Measurements from ENCODE around the gene STXBP2. TPM values are rescaled to one million over a fixed set of nuclear protein-coding genes. Genes with fewer than 3 reads are reported as not detected.
A peak's percentile ranks its signal among the peaks of the same experiment; 100 is the strongest.

STXBP2 gene
- total RNA-seq, 1 experiment from 2014 or later, result 141 TPM

- intact Hi-C loops (cut with micrococcal nuclease), result no loop called here
- Histone ChIP-seq H3K4me1 (ENCODE audit: control insufficient read depth in 1 of 2, insufficient read depth in 2 of 2, low read length in 2 of 2) (peaks cover 9 to 18% of the 10 kb centered on the region in 2 experiments; a peak in 3 of 4 replicates), H3K27me3 (ENCODE audit: insufficient read depth, low read length) (no peaks in the 10 kb centered on the region), H4K20me1 (ENCODE audit: insufficient read depth) (no peaks in the 10 kb centered on the region), H3K27ac (ENCODE audit: low read depth, low read length) (no peak overlapping the region), H3K9me3 (ENCODE audit: control insufficient read depth in 1 of 2, insufficient read depth in 1 of 2, low read depth in 1 of 2, low read length in 2 of 2) (peaks cover 0 to 4% of the 10 kb centered on the region in 2 experiments; a peak in 1 of 4 replicates), H3K4me2 (ENCODE audit: low read length) (no peak overlapping the region), H3K36me3 (ENCODE audit: control insufficient read depth in 1 of 2, insufficient read depth in 2 of 2, low read length in 2 of 2) (no peaks in the 10 kb centered on the region), H3K9ac (ENCODE audit: low read length) (no peak overlapping the region), H3K79me2 (ENCODE audit: insufficient read depth, low read length) (peaks cover 32% of the 10 kb centered on the region), H2AFZ (ENCODE audit: low read depth, low read length, poor library complexity, severe bottlenecking) (no peak overlapping the region), H3K4me3 (replicated peaks in 1 of 2; ENCODE audit: low read depth in 1 of 2, low read length in 2 of 2) (no peak overlapping the region), H3K9me2 (ENCODE audit: insufficient read depth) (no peaks in the 10 kb centered on the region)
- ATAC-seq, result no peak
- POLR2A ChIA-PET, result no interaction called here
- TF ChIP-seq ZFX (IDR thresholded peaks at IDR 0.05), result no peak
- TF ChIP-seq JUND (IDR thresholded peaks at IDR 0.05), result no peak
- TF ChIP-seq REST (IDR thresholded peaks at IDR 0.05; ENCODE audit: low read depth), result no peak
- TF ChIP-seq EGR1 (IDR thresholded peaks at IDR 0.05; ENCODE audit: low read depth), result no peak
- TF ChIP-seq EZH2phosphoT487 (IDR thresholded peaks at IDR 0.05; ENCODE audit: borderline replicate concordance), result no peak
- no peak for TF ChIP-seq SIN3A (IDR thresholded peaks at IDR 0.05; ENCODE audit: low read depth)
- no peak for TF ChIP-seq POLR2AphosphoS5 (IDR thresholded peaks at IDR 0.05; ENCODE audit: low read depth, low read length)
- CTCF ChIA-PET, result interaction anchor here (1.3 kb wide), 1 partner anchor 67 kb away, joined by 7 read pairs; no protein-coding TSS in a partner anchor
- no TSS peak for BruUV-seq (replicated peaks)
- RAD21 ChIA-PET (ENCODE audit: low non-redundant PET in 1 of 2, low total read pairs in 2 of 2, uncharacterized antibody in 2 of 2, unreplicated experiment in 2 of 2), result no interaction called here
- DNase-seq (ENCODE audit: low read depth, low spot score), result no peak
These were observed 1.2 kb upstream of the STXBP2 start for GRCh38 chr19:7635670-7636069.

- Histone ChIP-seq H3K27ac (ENCODE audit: low read depth, low read length) (peak overlapping the region; percentile 84; the same call in 1 of the 2 replicates), H3K36me3 (ENCODE audit: control insufficient read depth in 1 of 2, insufficient read depth in 2 of 2, low read length in 2 of 2) (no peaks in the 10 kb centered on the region), H2AFZ (ENCODE audit: low read depth, low read length, poor library complexity, severe bottlenecking) (no peak overlapping the region), H3K4me3 (replicated peaks in 1 of 2; ENCODE audit: low read depth in 1 of 2, low read length in 2 of 2) (no peak overlapping the region), H3K4me2 (ENCODE audit: low read length) (peak overlapping the region; percentile 93; the same call in 1 of the 2 replicates), H3K79me2 (ENCODE audit: insufficient read depth, low read length) (peaks cover 26% of the 10 kb centered on the region), H3K9me2 (ENCODE audit: insufficient read depth) (no peaks in the 10 kb centered on the region), H3K9me3 (ENCODE audit: control insufficient read depth in 1 of 2, insufficient read depth in 1 of 2, low read depth in 1 of 2, low read length in 2 of 2) (peaks cover 0 to 4% of the 10 kb centered on the region in 2 experiments; a peak in 1 of 4 replicates), H4K20me1 (ENCODE audit: insufficient read depth) (no peaks in the 10 kb centered on the region), H3K9ac (ENCODE audit: low read length) (no peak overlapping the region), H3K4me1 (ENCODE audit: control insufficient read depth in 1 of 2, insufficient read depth in 2 of 2, low read length in 2 of 2) (peaks cover 8 to 14% of the 10 kb centered on the region in 2 experiments; a peak in 3 of 4 replicates), H3K27me3 (ENCODE audit: insufficient read depth, low read length) (no peaks in the 10 kb centered on the region)
- BruUV-seq (replicated peaks), result no TSS peak
- TF ChIP-seq RAD21 (IDR thresholded peaks at IDR 0.05; ENCODE audit: low read depth) (no peak), POLR2A (IDR thresholded peaks at IDR 0.05; ENCODE audit: borderline replicate concordance, extremely low read depth, insufficient read depth, insufficient read length) (no peak)
- CTCF ChIA-PET, result interaction anchor here (1.3 kb wide), 1 partner anchor 68 kb away, joined by 7 read pairs; no protein-coding TSS in a partner anchor
- RAD21 ChIA-PET (ENCODE audit: low non-redundant PET in 1 of 2, low total read pairs in 2 of 2, uncharacterized antibody in 2 of 2, unreplicated experiment in 2 of 2), result no interaction called here
- no peak for ATAC-seq
- intact Hi-C loops (cut with micrococcal nuclease), result no loop called here
- DNase-seq (ENCODE audit: low read depth, low spot score), result no peak
- POLR2A ChIA-PET, result no interaction called here
These were observed 606 bp upstream of the STXBP2 start for GRCh38 chr19:7636317-7636690.
